SH-SY5Y (cell line): ENCODE measurements around the gene RHOF.

ENCODE experiments used
- GATA2 ChIP-seq: IDR thresholded peaks from 2 replicates; pipeline ENCODE4 v1.6.1; 2011; ENCODE audit warnings: mild to moderate bottlenecking, low read depth, low read length
- GATA3 ChIP-seq: IDR thresholded peaks from 2 replicates; pipeline ENCODE4 v1.6.1; 2011; ENCODE audit warnings: low read depth, mild to moderate bottlenecking, low read length, moderate library complexity

The RHOF gene

GRCh38 chr12:121795034-121795968, 1.8 kb upstream of the RHOF start:
- TF ChIP-seq GATA2 (no peak), GATA3 (no peak)

DNA sequence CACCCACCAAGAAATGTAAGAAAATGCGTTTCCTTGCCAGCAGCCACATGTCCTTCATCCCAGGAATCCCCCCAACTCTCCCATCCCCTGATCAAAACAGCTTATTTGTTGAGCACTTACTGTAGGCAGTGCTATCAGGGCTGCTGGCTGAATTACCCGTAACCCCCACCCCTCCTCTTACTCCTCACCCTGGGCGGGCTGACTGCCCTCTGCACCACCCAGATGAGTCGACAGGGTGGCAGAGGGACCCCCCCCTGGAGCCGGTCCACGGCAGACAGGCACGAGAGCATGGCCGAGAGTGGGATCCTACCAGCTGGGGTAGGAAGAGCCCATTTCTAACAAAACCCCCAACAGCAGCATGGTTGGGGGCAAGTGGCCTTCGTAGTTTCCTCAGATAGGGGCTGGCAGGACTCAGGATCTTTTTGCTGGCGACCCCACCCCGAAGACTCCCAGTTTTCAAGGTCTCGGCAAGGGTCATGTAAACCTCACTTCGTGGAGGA, 1.1 kb upstream of the RHOF start:
- TF ChIP-seq GATA3 (no peak), GATA2 (no peak)

DNA sequence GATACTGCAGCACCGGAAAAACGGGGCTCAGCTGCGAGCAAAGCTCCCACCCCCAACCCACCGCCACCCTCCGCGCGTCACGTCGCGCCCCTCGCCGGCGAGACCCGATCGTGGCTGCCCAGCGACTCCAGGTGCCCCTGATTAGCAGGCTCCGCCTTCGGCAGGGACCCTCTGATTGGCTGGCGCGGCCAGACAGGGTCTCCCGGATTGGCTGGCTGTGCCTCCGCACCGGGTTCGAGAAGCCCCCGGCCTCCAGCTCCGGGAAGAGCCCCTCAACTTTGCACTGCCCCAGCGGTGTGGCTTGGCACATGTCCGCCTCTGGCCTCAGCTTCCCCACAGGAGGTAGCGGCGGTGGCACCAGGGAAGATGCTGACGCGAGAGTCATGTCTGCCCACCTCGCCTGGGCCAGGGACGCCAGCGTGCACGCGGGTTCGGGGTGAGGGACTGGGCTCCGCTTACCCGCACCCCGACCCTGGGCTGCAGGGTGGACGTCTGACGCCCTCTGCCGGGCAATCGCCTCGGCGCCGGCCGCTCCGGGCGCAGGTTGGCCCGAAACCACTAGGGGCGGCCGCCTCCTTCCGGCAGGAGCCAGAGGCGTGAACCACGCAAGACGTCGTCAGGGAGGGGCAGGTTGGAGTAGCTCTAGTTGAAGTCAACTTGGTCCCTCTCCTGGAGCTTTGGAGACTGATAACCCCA, 498 bp upstream of the RHOF start:
- TF ChIP-seq GATA2 (no peak), GATA3 (no peak)

DNA sequence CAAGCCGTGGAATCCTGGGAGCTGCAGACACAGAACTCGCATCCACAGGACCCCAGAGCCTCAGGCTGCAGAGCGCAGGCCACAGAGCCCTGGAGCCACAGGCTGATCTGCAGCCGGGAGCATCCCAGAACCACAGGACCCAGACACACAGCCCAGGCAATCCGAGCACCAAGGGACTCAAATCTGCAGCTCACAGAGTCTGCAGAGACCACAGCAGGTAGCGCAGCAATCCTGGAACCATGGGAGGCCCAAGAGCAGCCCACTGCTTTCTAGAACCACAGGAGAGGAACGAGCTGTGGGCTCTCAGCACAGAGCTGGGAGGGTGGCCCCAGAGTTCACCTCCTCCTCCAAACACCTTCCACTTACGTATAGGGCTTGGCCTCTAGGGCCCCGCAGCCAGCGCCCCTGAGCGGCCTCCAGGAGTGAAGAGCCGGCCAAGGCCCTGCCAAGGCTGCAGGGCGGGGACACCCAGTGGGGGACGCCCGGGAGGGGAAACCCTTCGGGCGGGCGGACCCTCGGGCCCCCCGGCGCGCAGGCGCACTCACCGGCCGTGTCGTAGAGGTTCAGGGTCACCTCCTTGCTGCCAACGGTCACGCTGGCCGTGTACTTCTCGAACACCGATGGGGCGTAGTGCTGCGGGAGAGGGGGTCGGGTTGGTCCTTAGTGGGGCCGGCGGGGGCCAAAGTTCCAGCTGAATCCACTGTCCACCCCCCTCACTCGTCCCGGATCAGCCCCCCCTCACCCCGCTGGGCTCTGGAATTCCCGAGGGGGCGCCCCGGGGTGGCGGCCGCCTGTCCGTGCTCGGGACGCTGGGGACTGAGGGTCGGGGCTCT, 665 bp downstream of the RHOF start:
- no peak for TF ChIP-seq GATA2
- no peak for TF ChIP-seq GATA3

- no peak for TF ChIP-seq GATA2
- no peak for TF ChIP-seq GATA3
Observed at GRCh38 chr12:121791671-121792551, 1.6 kb downstream of the RHOF start.

DNA sequence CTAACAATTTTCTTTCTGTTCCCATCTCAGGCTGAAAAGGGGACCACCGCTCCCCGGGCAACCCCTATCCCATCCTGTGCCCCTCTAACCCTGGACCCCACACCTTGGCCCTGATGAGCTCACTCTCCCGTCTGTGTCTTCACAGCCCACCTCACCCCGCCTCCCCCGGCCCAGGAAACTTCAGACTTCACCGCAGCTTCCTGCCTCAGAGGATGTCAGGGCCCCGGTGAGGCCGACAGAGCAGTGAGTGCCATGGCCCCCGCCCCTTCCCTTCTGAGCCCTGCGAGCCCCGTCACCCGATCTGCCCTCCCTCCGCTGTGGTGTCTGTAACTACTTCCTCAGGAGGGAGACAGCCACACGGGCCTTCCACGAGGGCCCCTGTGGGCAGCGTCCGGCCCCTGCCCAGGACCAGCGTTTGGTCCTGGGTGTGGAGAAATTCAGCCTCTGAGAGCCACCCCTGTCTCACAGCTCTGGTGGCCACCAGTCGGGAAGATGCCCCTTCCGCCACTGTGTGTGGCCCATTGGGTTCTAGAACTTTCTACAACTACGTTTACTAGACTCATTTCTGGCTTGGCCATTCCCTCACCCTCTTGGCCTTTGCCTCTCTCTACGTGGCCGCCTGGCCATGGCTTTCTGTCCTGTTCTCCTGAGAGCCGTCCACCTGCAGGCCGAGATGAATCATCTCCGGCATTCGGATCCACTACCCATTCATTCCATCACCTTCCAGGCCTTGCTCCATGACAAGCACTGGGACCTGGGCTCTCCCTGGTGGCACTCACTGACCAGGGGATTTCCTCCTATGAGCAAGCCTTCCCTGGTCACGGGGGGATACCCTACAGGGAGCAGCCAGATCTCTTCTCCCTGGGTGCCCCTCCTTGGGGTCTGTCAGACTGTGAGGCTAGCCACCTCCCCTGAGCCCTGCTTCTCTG, 3.4 kb downstream of the RHOF start:
- no peak for TF ChIP-seq GATA3
- no peak for TF ChIP-seq GATA2

GRCh38 chr12:121789233-121789781, 4.2 kb downstream of the RHOF start:
- no peak for TF ChIP-seq GATA3
- TF ChIP-seq GATA2, result no peak

- TF ChIP-seq GATA3 (no peak), GATA2 (no peak)
Observed at GRCh38 chr12:121788176-121788818, 5.2 kb downstream of the RHOF start.

- TF ChIP-seq GATA3 (no peak), GATA2 (no peak)
Observed at GRCh38 chr12:121787063-121788025, 6.1 kb downstream of the RHOF start.

GRCh38 chr12:121786440-121786825, 7.1 kb downstream of the RHOF start:
- TF ChIP-seq GATA3 (no peak), GATA2 (no peak)

DNA sequence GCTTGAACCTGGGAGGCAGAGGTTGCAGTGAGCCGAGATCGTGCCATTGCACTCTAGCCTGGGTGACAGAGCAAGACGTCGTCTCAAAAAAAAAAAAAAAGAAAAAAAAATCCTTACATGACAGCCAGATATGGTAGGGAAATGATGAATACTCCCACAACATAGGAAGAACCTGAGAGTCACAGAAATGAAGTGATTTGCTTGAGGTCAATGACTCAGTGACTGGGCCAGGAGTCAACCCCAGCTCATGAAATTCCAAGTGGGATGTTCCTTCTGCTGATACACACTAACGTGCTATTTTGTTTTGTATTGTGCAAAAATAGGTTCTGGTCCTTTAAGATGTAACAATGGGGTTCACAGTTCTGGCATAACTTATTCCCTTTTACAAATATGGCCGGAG, 9.0 kb downstream of the RHOF start:
- no peak for TF ChIP-seq GATA3
